ENCODE data around the gene MAP3K13.
"Not testable (repeated sequence)": the region's sequence is repeated elsewhere in the genome, so short reads cannot be mapped to it uniquely, and the experiment has no call there.

Gene MAP3K13

GRCh38 chr3:185363662-185364203 lies 797 bp downstream of the MAP3K13 start:
- no peaks in the 10 kb centered on the region for H3K27me3 ChIP-seq (ENCODE audit: insufficient read depth, low read depth)
- no peak for TF ChIP-seq CTCF (conservative IDR thresholded peaks at IDR 0.05; ENCODE audit: low read depth, low read length)
- peak overlapping the region; percentile 62 for H3K9ac ChIP-seq
- H3K4me1 ChIP-seq (ENCODE audit: low read depth, poor library complexity, severe bottlenecking), result peaks cover 38% of the 10 kb centered on the region
- H3K36me3 ChIP-seq (ENCODE audit: insufficient read depth), result no peaks in the 10 kb centered on the region
- H2AFZ ChIP-seq (ENCODE audit: low read depth), result peak overlapping the region; percentile 71
- no peaks in the 10 kb centered on the region for H4K20me1 ChIP-seq (ENCODE audit: insufficient read depth)
- H3K79me2 ChIP-seq (ENCODE audit: insufficient read depth, low read depth), result peaks cover 34% of the 10 kb centered on the region
- peak overlapping the region; percentile 95 for H3K4me2 ChIP-seq
- H3K4me3 ChIP-seq (IDR thresholded peaks at IDR 0.05; ENCODE audit: insufficient read depth, low read depth, low read length), result peak overlapping the region; percentile 91
- peak overlapping the region; percentile 84 for H3K27ac ChIP-seq

GRCh38 chr3:185365291-185366073 lies 2.5 kb downstream of the MAP3K13 start:
- H3K4me2 ChIP-seq, result peak overlapping the region; percentile 95
- H3K79me2 ChIP-seq (ENCODE audit: insufficient read depth, low read depth), result peaks cover 34% of the 10 kb centered on the region

GRCh38 chr3:185366074-185366335 lies 3.1 kb downstream of the MAP3K13 start:
- Histone ChIP-seq H3K36me3 (ENCODE audit: insufficient read depth) (no peaks in the 10 kb centered on the region), H2AFZ (ENCODE audit: low read depth) (no peak overlapping the region), H3K4me2 (peak overlapping the region; percentile 95), H3K9ac (no peak overlapping the region), H3K79me2 (ENCODE audit: insufficient read depth, low read depth) (peaks cover 34% of the 10 kb centered on the region), H3K27ac (peak overlapping the region; percentile 9; the same call in 1 of the 2 replicates), H3K27me3 (ENCODE audit: insufficient read depth, low read depth) (no peaks in the 10 kb centered on the region), H3K4me3 (IDR thresholded peaks at IDR 0.05; ENCODE audit: insufficient read depth, low read depth, low read length) (no peak overlapping the region), H3K4me1 (ENCODE audit: low read depth, poor library complexity, severe bottlenecking) (peaks cover 44% of the 10 kb centered on the region), H4K20me1 (ENCODE audit: insufficient read depth) (no peaks in the 10 kb centered on the region)
- no peak for TF ChIP-seq CTCF (conservative IDR thresholded peaks at IDR 0.05; ENCODE audit: low read depth, low read length)

More at GRCh38 chr3:185365291-185366073, 2.5 kb downstream of the MAP3K13 start:
- Histone ChIP-seq H3K4me1 (ENCODE audit: low read depth, poor library complexity, severe bottlenecking) (peaks cover 42% of the 10 kb centered on the region), H3K9ac (peak overlapping the region; percentile 62; the same call in 1 of the 2 replicates), H4K20me1 (ENCODE audit: insufficient read depth) (no peaks in the 10 kb centered on the region), H2AFZ (ENCODE audit: low read depth) (peak overlapping the region; percentile 35), H3K27me3 (ENCODE audit: insufficient read depth, low read depth) (no peaks in the 10 kb centered on the region), H3K27ac (peak overlapping the region; percentile 84), H3K4me3 (IDR thresholded peaks at IDR 0.05; ENCODE audit: insufficient read depth, low read depth, low read length) (no peak overlapping the region), H3K36me3 (ENCODE audit: insufficient read depth) (no peaks in the 10 kb centered on the region)
- no peak for TF ChIP-seq CTCF (conservative IDR thresholded peaks at IDR 0.05; ENCODE audit: low read depth, low read length)

GRCh38 chr3:185366913-185367312 lies 4.0 kb downstream of the MAP3K13 start:
- Histone ChIP-seq H3K27ac (peak overlapping the region; percentile 5; the same call in 1 of the 2 replicates), H3K9ac (no peak overlapping the region), H4K20me1 (ENCODE audit: insufficient read depth) (no peaks in the 10 kb centered on the region), H3K4me3 (IDR thresholded peaks at IDR 0.05; ENCODE audit: insufficient read depth, low read depth, low read length) (no peak overlapping the region), H3K27me3 (ENCODE audit: insufficient read depth, low read depth) (no peaks in the 10 kb centered on the region), H3K4me1 (ENCODE audit: low read depth, poor library complexity, severe bottlenecking) (peaks cover 46% of the 10 kb centered on the region), H2AFZ (ENCODE audit: low read depth) (no peak overlapping the region), H3K36me3 (ENCODE audit: insufficient read depth) (no peaks in the 10 kb centered on the region), H3K79me2 (ENCODE audit: insufficient read depth, low read depth) (peaks cover 34% of the 10 kb centered on the region), H3K4me2 (peak overlapping the region; percentile 95; the same call in 1 of the 2 replicates)
- no peak for TF ChIP-seq CTCF (conservative IDR thresholded peaks at IDR 0.05; ENCODE audit: low read depth, low read length)

- not testable (repeated sequence) for H3K9ac ChIP-seq; H3K27me3 ChIP-seq (ENCODE audit: insufficient read depth, low read depth); H3K27ac ChIP-seq; H4K20me1 ChIP-seq (ENCODE audit: insufficient read depth); H3K36me3 ChIP-seq (ENCODE audit: insufficient read depth); H2AFZ ChIP-seq (ENCODE audit: low read depth); H3K4me2 ChIP-seq; H3K4me3 ChIP-seq (IDR thresholded peaks at IDR 0.05; ENCODE audit: insufficient read depth, low read depth, low read length)
- Histone ChIP-seq H3K4me1 (ENCODE audit: low read depth, poor library complexity, severe bottlenecking) (peaks cover 38% of the 10 kb centered on the region), H3K79me2 (ENCODE audit: insufficient read depth, low read depth) (peaks cover 28% of the 10 kb centered on the region)
Measured at GRCh38 chr3:185370349-185370748, 7.4 kb downstream of the MAP3K13 start.
